Middle frontal gyrus (tissue), 1 donor: Measurements from ENCODE around the gene CDCA5.

Experiments used
- DNase-seq: peaks from one replicate; pipeline ENCODE4 v3.0.0-alpha.2; 2015; ENCODE audit warnings: low spot score; ENCODE audit errors: extremely low spot score

CDCA5 gene, protein sequence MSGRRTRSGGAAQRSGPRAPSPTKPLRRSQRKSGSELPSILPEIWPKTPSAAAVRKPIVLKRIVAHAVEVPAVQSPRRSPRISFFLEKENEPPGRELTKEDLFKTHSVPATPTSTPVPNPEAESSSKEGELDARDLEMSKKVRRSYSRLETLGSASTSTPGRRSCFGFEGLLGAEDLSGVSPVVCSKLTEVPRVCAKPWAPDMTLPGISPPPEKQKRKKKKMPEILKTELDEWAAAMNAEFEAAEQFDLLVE

DNA sequence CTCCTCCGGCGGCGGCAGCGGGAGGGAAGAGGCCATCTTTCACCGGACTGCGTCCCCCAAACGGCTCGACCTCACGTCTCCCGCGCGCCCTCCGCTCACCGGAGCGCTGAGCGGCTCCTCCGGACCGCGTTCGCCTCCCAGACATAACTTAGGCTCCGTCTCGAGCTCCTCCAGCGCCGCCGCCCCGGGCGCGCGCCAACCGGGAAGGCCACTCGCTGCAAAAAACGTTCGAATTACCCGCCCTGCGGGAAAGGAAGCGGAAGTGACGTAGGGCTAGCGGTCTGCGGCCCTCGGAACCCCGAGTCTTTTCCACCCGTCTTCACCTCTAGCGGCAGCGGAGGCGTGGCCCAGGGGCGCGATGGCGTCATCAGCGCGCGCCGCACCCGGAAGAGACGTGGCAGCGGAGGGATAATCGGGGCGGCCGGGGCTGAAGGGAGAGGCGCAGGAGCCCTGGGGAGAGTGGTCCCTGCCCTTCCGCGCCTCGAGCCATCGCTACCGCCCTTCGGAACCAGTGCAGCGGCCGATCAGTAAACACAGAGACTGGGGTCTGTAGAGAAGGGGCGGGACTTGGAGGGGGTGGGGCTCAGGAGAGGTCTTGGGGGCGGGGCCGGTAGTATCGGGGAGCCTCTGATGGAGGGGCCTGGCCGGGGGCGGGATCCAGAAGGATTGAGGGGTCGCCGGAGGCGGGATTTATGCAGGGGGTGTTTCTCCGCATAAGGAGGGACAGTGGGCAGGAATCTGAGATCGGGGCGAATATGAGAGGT lies at the start of gene CDCA5, which contains the start of gene ZFPL1:
Gene CDCA5, minus strand, starts transcription at position 207 of the 764 bp plus-strand sequence. Its CDS starts 62 bp downstream, at position 145.
Gene ZFPL1, plus strand, starts transcription at position 389 of the 764 bp plus-strand sequence. CDS start 477 bp downstream, outside the sequence.
- DNase-seq, result peak; percentile 93

DNA sequence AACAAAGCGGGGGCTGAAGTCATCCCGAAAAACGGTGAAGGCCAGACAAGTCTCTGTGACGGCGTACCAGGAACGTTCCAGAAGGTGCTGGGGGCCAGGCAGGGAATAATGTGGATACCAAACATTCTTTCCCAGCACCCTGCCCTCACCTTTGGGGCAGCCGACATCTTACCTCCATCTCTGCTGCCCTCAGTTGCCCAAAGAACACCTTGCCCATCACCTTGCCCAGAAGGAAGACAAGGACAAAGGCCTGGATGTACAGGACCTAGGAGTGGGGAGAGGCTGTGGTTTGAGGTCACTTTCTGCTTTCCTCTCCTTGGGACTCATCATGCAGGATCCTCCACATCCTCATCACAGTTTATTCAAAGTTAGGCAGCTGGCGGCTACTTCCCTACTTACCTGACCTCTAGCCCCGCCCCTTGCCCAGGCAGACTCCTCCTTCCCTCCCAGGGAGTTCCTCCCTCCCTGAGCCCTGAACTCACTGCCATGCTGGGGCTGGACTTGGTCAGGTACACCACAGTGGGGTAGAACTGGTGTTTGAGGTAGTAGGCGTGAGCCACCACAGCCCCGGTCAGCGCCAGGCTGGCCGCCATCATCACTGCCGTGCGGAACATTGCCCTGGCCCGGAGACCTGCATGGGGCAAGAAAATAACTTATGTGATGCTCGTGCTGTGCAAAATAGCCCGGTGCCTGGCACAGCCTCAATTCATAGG lies 49.3 kb upstream of the CDCA5 start:
- DNase-seq, result no peak

DNA sequence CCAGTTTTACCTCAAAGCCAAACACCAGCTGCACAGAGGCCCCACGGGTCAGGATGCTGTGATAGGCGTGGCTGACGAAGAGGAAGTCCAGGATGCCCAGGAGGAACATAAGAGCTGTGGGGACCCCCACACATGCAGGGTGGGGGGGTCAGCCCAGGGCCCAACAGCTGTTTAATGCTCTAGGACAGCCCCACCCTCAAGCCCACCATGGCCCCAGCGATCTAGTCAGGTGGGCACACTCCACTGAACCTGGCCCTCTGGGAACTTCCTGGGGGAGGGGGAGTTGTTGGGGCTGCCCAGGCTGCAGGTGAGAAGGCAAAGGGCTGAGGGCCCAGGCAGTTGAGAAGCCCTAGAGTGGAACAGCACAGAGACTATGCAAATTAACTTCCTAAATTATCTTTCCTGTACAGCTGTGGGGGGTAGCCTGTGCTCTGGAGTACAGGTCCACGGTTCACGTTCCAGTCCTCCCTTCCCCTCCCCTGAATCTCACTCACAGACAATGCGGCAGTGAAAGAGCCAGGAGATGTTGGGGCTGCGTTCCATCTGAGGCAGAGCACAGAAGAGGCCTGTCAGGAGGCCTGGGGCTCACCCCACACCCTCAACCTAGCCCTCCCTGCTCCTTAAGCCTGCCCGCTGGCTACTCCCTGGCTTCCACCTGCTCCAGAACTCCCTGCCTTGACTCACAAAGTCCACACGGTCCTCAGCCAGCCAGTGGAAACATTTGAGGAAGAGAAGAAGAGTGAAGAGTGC lies 48.6 kb upstream of the CDCA5 start:
- DNase-seq, result no peak

DNA sequence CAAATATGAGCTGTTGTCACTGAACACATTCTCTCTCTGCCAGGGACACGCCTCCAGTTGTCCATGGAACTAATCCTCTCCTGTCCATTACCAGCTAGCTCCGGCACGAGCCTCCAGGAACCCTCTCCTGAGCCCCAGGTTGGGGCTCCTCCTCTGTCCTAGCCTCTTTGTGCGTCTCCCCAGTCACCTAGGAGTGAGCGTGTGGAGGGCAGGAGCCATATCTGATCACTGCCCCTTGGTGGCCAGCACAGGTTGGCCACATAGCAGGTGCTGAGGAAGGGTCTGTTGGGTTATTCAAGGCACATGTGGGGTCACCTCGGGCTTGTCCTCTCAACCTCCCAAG lies 48.0 kb upstream of the CDCA5 start:
- DNase-seq, result no peak

DNA sequence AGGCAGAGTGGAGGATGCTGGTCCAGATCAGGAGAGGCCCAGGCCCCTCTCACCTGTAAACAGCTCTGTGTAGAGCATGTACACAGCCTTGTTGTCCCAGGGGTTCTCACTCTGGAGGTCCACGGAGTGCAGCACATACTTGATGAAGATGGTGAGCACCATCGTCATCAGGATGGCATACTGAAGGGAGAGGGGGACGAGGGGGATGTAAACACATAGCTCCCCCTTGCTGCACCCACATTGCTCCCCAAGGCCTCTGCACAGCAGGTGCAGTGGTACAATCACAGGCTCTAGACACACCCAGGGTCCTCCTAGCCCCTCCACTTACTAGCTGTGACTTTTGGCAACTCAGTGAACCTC lies 47.6 kb upstream of the CDCA5 start:
- DNase-seq, result no peak

DNA sequence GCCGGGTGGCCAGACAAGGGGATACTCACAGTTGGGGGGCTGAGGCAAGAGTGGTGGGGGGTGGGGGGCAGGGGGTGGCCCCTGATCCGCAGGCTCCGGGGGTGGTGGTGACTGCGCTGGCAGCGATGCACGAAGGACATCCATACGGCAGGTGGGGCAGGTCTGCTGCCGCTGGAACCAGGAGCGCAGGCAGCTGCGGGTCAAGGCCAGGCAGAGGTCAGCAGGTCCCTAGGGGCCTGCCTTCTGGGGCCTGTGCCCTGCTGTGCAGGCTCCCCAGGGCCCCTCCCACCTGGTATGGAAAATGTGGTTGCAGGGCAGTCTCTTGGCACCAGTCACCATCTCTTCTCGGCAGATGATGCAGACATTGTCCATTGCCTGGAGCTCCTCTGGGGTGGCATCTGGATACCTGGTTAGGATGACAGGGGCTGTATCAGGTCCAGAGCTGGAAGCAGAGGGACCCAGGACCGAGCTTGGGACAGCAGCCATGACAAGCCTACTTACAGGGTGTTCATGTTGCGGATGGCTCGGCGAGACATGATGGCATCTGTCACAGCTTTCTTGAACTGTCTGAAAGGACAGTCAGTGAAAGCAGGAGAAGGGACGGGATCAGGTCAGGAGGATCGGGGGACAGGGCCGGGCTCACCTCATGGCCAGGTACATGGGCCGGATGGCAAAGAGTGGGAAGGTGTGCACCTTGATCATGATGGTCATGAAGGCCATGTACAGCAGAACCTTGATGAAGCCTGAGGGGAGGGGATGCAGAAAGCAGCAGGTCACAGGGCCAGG lies 47.0 kb upstream of the CDCA5 start:
- no peak for DNase-seq

DNA sequence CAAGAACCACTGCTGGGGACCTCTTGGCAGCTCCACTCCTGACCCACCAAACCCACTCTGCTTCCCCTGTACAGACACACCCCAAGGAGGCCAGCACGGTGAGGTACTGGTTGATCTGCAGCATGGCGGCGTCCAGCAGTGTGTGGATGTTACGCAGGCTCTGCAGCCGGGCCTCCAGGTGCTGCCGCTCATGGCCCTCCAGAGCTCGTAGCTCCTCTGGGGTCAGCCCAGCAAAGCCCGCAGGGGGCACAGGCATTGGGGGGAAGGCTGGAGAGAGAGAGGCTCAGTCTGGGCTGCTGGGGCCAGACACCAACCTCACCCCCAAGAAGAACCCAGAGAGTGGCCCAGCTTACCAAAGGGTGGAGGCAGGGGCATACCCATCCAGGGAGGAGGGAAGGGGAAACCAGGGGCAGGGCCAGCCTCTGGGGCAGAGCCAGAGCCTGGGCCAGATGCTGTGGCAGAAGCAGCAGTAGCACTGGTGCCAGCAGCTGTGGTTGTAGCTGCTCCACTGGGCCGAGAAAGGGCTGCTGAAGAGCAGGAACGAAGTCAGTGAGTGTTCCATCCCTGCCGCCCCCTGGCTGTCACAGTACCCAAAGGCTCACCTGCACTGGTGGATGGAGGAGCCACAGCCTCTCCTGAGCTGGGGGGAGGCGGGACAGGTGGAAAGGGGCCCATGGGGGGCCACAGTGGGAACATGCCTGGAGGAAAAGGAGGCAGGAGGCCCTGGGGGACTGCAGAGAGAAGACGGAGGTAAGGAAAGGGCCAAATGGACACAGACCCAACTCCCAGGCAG lies 46.0 kb upstream of the CDCA5 start:
- DNase-seq, result no peak

DNA sequence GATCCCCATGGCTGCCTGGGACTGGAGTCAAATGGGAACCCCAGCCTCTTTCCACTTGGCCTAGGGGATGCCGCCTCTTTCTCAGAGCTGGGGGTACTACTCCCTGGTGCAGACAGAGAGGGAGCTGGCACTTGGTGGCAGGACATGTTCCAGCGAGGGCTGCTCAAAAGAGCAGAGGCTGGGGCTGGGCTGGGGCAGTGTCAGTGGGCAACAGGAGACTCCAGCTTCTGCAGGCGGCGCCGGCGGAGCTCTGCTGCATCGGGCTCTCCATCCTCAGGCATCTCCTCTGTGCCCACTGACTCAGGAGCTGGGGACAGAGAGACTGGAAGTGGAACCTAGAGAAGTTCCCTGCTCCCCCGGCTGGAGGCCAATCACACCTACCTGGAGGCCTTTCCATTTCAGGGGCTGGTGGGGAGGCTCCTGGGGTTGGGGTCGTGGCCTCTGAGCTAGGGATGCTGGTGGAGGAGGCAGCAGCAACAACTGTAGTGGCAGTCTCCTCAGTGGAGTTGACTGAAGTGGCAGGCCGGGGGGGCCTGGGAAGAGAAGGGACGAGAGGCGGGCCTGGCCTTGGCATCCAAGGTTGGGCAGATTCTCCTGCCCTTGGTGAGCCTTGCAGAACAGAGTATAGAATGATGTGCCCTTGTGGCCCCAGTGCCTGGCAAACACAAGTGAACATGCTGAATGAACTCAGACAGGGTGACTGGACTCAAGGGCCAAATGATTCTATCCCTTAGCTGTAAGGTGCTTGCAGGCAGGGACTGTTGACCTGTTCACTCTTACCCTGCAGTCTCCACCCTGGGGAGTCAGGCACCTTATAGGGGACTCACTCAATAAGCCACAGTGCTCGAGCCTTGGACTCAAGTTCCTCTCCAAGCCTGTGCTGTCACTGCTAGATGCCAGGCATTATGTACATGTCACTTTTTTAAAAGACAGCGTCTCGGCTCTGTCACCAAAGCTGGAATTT lies 44.6 kb upstream of the CDCA5 start:
- no peak for DNase-seq

DNA sequence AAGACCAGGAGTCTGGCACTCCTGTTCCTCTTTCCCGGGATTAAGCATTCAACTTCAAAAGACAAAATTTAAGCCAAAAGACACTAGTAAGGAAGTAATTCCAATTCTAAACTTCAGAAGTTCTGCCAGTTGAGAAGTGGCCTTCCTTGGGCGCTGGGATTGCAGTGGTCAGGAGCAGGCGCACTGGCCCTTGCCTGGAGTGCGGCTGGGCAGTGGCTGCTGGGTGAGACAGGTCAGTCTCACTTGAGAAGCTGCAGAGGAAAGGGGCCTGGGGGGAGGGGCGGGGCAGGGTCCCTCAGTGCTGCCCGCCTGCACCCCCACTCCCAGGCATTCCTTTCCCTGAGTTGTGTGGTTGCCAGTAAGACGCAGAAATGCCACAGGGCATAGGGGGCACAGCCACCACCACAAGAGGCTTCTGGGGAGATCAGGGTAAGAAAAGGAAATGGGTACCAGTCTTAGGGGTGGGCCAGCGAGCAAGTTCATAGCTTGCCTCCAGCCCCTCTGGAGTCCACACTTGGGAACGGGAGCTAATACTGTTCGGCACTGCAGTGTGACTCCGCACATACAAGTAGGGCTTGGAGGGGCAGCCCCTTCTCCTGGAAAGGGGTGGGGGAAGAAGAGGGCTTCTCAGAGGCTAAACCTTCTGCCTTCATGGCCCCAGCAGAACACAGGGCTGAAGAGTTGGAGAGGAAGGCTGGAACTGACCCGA lies 43.8 kb upstream of the CDCA5 start:
- DNase-seq, result no peak

DNA sequence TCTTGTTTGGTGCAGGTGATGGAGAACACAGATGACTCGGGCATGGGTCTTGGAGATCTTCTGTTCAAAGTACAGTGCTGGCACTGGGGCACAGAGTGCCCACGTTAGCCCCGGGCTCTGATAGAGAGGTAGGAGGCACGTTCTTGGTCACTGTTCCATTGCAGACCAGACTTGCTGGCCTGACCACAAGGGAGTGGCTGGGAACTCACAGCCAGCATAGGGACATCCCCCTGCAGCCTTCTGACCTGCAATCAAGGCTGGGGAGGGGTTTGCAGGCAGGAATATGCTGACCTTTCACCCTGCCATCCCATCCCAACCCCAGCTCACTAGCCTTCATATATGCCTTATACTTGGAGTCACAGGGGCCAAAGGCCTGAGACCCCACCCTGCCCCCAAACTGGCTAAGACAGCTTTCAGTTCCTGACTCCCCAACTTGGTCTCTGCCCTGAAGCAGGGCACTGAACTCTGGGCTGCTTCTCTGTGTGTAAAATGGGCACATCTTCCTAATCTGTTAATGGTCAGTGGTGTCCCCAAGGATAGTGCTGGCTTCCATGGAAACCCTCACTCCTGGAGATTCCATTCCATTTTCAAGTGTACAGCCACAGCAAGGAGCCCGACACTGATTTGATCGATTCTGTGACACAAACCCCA lies 42.9 kb upstream of the CDCA5 start:
- no peak for DNase-seq

DNA sequence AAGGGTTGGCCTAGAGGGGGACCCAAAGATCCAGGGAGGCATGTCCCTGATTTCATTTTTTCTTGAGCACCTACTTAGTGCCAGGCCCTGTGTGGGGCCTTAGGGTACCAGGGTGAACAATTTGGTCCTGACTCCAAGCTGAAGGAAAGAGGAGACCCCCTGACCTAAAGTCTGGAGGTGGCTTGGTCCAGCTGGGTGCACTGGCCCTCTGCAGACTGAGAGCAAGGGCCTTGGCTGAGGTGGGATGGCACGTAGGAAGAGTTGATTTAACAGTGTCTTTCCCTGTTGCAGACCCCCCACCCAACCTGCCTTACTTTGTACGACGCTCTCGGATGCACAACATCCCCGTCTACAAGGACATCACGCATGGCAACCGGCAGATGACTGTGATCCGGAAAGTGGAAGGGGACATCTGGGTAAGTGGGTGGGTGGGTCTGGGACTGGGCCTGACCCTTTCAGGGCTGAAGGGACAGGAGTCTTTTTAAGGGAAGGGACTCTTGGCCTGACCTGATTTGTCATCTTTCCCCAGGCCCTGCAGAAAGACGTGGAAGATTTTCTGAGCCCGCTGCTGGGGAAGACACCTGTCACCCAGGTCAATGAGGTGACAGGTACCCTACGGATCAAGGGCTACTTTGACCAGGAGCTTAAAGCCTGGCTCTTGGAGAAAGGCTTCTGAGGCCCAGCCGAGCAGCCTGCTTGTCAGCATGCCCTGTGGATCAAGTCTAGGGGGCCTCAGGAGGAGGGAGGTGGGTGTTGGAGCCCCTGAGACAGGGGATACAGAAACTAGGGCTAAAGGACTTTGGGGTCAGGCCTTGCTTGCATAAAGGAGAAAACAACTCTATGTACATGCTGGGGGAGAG lies 41.6 kb upstream of the CDCA5 start:
- DNase-seq, result no peak

DNA sequence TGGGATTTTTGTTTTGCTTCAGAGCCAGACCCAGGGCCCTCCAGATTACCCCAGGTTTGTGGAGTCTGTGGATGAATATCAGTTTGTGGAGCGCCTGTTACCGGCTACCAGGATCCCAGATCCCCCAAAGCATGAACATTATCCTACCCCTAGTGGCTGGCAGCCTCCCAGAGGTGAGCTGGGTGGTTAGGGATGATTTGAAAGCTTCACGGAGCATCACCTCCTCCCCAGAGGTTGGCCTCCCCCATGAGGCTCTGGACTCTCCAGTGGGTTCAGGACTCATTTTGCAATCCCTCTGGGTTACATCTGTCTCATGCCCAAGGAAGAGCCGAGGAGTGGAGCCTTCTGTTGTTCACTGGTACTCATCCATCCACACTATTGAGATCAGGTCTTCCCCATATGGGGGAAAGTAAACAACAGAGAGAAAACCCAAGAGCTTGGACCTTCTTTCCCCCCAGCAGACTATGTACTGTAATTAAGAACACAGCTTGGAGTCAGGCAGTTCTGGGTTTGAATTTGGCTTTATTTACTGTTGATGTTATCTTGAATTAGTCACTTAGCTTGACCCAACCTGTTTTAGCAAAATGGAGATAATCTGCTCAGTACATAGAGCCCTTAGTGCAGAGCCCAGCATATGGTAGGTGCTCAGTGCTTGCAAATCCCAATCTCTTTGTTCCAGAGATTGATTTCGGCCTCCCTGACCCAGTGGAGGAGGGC lies 40.8 kb upstream of the CDCA5 start:
- no peak for DNase-seq

DNA sequence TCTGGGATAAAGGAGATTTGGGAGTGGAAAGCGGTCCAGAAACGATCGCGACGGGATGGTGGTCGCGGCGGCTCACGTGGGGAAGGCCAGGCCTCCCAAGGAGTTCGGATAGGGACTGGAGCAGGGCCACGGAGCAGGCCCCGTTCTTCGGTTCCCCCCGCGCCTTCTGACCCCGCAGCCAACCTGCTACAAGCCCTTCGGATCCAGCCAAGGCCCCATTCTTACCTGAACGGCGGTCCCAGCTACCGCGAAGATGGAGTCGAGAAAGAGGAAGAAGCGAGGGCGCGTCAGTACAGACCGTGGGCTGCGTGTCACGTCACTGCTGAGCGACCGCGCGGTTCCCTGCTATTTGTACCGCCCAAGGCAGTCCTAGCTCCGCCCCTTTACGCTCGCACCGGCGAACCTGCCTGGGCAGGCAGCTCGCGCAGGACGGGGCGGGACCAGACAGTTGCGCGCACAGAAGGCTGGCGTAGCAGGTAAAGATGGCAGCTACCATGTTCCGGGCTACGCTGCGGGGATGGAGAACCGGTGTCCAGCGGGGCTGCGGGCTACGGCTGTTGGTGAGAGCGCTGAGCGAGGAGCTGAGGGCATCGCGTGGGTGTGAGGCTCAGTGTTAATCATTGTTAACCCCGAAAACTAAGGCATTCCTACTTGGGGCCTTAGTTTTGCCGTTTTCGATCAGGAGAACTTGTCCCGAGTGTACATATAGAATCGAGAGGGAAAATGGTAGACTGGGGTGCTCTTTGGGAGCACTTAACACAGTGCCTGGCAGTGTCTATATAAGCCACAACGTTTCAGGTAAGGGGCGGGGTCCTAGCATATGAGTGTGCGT lies 38.2 kb upstream of the CDCA5 start, which contains the start of the genes FAU and MRPL49:
Gene FAU, minus strand, starts transcription at position 270 of the 832 bp plus-strand sequence. CDS start 321 bp downstream, outside the sequence.
Gene MRPL49, plus strand, starts transcription at position 457 of the 832 bp plus-strand sequence. Its CDS starts 26 bp downstream, at position 483.
- peak; percentile 95 for DNase-seq

DNA sequence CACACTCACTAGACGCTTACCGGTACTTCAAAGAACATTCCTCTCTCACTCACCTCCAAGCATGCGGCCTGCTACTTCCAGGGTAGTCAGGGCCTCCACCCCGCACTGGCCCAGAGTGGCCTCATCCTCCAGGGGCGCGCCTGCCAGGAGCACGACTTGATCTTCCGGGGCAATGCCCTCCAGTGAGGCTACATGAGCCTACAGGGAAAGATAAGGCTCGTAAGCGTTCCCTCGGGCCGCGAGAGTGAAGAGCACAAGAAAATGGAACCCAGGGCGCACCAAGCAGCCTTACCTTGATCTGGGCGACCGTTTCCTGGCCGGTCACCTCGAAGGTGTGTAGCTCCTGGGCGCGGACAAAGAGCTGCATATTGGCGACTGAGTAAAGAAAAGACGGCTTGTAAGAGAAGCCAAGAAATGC lies 37.6 kb upstream of the CDCA5 start:
- DNase-seq, result no peak

DNA sequence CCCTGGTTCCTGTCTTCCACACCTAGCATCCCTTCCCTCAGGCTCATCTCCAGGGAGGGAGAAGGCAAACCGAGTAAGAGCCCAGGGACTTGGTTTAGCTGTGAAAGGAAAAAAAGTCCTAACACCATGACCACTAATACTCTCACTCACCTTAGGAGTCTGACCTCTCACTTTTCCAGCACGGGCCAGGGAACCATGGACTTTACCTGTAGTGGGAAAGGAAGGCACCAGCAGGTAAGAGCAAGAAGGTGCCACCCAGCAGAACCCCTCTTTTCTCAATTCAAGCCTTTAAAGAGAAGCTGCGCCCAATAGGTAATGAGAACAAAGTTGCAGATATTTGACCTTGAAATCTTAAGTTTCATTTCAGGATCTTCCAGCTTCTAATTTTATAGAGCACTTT lies 37.0 kb upstream of the CDCA5 start:
- no peak for DNase-seq
